Subcutaneous adipose tissue (tissue), 4 donors: Measurements from ENCODE around the gene EPHB2. TPM values are rescaled to one million over a fixed set of nuclear protein-coding genes. Genes with fewer than 3 reads are reported as not detected.

Experiments used
- total RNA-seq, 4 donors: library from RNA; depleted of rRNA; stranded (reverse); fragments of >200 nt; gene quantifications; one replicate each; pipeline ENCODE4 v1.1.0, GENCODE V29; 2016
- TF ChIP-seq, protein P1 (sequence below): fragments of 450-650 bp; IDR thresholded peaks from one replicate; pipeline ENCODE4 v1.5.1; 2016; ENCODE audit warnings: low read depth, mild to moderate bottlenecking, control low read depth, antibody characterized with exemption, moderate library complexity

The EPHB2 gene
- total RNA-seq, 4 donors from 2014 or later = 1.6 to 9.2 (median 5.1) TPM

DNA sequence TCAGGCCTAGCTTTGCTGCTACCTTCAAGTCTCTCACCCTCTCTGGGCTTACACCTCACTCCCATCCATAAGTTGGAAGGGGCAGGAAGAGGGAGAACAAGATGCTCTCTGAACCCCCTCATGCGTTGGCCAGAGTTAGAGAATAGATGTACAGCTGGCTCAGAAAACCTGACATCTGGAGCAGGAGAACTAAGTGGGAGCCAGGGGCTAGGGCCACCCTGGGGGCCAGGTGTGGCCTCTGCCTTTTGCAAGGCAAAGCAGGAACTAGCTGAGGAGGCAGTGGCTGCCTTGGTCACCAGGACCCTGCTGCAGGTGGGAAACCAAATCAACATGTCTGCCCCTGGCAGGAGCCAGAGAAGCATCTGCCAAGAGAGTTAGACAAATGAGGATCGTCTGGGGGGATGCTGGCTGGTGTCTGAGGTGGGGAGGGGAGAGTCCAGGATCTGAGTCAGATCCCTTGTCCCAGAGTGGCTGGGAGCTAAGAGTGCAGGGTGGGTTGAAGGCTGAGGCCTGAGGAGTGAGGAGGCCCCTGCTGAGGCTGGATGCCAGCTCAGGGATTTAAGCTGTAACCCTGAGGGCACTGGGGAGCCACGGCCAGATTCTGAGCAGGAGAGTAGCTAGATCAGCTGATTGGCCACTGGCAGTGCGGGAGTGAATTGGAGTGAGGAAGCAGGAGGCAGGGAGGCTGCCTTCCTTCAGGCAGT is 115.0 kb downstream of the EPHB2 start:
- TF ChIP-seq, protein P1, sequence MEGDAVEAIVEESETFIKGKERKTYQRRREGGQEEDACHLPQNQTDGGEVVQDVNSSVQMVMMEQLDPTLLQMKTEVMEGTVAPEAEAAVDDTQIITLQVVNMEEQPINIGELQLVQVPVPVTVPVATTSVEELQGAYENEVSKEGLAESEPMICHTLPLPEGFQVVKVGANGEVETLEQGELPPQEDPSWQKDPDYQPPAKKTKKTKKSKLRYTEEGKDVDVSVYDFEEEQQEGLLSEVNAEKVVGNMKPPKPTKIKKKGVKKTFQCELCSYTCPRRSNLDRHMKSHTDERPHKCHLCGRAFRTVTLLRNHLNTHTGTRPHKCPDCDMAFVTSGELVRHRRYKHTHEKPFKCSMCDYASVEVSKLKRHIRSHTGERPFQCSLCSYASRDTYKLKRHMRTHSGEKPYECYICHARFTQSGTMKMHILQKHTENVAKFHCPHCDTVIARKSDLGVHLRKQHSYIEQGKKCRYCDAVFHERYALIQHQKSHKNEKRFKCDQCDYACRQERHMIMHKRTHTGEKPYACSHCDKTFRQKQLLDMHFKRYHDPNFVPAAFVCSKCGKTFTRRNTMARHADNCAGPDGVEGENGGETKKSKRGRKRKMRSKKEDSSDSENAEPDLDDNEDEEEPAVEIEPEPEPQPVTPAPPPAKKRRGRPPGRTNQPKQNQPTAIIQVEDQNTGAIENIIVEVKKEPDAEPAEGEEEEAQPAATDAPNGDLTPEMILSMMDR = no peak

DNA sequence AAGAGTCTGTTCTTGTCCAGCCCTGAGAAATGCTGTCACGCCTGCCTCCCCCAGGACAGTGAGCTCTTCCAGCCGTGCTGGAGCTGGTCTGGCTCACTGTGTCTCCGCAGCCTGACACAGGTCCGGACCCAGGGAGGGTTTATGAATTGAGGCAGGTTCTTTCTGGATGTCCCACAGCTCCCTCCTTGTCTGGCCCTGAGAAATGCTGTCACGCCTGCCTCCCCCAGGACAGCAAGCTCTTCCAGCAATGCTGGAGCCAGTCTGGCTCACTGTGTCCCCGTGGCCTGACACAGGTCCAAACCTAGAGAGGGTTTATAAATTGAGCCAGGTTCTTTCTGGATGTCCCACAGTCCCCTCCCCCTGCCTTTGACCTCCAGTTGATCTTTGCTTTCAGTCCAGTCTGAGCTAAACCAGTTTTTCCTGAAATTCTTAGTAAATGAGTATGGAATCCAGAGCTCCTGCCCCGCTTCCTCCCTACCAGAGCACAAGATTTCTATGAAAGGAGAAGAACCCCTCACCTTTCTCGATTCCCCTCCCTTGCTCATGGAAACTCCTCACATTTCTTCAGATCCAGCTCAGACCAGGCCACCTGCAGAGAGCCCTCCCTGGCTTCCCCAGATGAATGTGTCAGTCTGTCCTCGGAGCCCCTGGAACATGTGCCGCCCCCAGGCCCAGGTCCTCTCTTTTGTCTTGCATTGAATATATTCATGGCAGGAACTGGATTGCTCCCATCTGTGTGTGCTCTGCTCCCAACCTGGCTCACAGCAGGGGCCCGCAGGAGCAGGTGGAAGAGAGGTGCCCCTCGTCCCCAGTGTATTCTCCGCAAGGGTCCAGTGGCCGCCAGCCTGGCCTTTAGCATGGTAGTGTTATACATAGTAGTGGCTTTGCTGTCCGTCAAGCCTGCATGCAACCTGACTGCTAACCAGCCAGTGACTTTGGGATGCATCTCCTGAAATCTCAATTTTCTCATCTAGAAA is 116.3 kb downstream of the EPHB2 start:
- TF ChIP-seq, protein P1 = no peak

DNA sequence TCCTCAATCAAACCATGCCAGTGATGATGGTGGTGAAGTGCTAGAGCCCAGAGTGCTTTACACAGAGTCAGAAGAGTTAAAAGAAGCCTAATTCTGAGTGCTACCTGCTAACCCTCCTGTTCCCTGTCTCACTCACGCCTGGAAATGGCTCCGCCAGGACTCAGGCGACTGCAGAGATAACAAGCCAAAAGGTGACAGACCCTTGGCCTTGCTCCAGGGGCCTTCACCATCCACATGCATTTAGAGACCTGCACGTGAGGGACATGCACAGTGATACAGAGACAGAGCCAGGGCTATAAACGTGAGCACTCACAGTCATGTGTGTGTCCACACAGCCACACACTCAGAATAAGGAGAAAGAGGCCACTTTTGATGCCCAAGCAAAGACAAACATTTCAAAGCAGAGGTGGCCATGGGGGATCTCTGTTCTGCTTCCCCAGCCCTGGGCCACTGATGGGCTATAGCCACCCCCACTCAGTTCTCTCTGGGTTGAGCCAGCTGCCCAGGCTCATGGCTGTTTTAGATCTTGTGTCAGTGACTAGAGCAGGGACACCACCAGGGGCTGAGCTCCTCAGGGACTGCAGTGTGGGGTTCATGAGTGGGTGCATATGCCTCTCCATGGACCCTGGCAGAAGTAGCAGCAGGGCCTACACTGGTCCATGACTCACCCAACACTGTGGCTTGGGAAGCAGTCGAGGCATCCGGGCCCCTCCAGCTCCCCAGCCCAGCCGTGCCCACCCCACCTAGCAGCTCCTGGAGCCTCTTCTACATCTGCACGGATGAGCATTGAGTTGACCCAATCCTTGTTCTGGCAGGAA is 117.2 kb downstream of the EPHB2 start:
- TF ChIP-seq, protein P1 = no peak

DNA sequence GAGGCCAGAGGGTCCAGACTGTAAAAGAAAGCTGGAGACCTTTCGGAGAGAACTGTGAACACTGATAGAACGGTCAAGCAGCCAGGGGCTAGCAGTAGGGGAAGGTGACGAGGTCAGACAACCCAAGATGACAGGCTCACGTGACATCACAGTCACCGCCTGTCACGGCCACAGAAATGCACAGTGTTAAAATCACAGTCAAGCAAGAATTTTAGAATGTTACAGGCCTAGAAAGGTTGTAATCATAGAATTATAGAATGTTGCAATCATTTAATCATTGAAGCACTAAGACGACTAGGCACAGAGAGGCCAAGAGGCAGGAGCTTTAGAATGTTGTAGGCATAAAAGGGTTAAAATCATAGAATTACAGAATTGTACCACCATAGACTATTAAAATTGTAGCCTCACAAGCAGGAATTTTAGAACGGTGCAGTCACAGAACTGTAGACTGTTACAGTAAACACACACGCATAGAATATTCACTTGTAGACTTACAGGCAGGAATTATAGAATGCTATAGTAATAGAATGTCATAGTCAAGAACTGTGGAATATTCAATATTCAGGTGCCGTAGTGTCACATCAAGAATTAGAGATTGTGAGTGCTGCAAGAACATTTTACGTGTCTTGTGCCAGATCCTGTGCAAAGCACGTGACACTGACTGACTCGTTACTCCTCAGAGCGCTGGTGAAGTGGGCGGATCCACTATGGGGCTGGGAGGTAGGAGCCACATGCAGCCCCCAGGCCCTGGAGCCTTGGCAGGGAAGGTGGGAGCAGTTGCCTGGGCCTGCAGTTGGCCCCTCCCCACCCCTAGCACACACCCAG is 118.1 kb downstream of the EPHB2 start:
- TF ChIP-seq, protein P1 = no peak

DNA sequence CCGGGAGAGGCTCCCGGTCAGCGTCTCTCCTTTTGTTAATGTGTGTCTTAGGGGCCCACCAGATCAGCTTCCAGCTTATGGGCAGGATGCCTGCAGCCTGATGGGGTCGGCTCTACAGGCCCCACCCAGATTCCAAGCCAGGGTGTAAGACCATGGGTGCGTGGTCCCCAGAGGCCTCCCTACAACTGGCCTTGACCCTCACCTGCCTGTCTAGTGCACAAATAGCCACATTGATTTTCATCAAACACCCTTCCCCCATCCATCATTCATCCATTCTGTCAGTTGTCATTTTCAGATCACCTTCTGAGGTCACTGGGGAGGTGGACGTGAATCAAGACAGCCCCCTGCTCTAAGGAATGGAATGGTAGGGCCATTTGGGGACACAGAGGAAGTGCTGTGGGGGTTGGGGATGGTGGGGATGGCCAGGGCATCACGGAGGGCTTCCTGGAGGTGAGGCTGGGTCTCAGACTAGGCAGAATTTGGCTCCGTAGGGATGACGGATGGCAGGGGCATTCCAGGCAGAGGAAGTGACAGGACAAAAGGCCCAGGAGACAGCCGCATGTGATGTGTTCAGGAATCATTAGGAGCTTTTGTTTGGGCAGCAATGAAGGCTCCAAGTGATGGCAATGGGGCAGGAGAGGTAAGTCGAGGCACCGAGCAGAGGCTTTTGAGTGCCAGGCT is 118.8 kb downstream of the EPHB2 start:
- TF ChIP-seq, protein P1 = no peak

DNA sequence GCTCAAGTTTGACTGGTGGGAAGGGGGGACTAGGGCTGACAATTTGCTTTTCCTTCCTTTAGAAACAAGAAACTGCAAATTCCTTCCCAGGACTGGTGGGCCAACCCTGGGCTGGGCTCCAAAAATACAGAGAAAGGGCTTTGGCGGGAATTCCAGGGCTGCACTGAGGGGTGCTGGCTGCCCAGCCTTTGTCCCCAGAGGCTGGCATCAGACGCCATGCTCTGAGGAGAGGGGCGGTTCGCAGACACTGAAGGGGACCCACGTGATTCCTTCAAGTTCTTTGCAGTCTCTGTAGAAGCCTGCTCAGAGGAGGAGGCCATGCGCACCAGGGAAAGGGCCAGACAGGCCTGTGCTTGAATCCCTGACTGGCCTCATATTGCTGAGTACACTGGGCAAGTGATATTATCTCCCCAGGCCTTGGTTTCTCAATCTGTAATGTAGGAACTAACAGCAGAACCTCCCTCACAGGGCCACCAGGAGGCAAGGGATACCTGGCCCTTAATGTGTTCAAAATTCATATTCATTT is 119.5 kb downstream of the EPHB2 start:
- TF ChIP-seq, protein P1 = no peak
